HG03095 (cell line): ENCODE data around the gene GLP1R.
"Not testable (repeated sequence)": the region's sequence is repeated elsewhere in the genome, so short reads cannot be mapped to it uniquely, and the experiment has no call there.

Source experiments
- ATAC-seq: cut with Tn5 transposase; IDR thresholded peaks from one replicate; pipeline ENCODE4 v1.9.1; 2021; ENCODE audit warnings: moderate library complexity; ENCODE audit not compliant: unreplicated experiment

The GLP1R gene

DNA sequence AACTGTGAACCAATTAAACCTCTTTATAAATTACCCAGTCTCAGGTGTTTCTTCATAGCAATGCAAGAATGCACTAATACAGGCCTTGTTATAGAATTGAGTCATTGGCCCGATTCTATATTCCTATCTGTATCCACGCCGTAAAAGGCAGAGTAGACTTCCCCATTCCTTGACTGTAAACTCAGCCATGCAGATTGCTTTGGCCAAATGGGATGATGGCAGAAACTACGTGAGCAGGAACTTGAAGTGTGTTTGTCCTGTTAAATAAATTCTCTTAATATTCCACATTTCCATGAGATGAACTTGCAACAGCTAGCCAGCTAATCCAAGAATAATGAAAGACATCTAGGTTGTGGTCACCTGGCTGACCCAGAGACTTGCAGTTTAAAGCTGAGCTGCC, 70.3 kb downstream of the GLP1R start:
- ATAC-seq, result no peak

DNA sequence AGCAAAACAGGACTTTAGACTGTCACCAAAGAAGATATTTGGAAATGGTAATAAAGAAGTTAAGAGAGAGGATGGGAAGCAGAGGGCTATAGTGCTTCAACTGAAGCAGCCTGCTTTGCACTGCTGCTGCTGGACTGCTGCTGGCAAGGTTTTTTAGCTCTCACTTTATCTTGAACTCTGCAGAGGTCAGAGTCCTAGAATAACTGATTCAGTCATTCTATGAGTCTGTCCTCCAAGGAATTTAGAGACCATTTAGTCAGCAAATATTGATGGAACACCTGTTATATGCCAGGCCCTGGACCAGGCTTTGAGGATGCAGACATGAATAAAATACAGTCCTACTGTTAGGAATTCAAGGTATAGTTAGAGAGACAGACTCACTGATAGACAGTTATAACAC, 75.5 kb downstream of the GLP1R start:
- no peak for ATAC-seq

DNA sequence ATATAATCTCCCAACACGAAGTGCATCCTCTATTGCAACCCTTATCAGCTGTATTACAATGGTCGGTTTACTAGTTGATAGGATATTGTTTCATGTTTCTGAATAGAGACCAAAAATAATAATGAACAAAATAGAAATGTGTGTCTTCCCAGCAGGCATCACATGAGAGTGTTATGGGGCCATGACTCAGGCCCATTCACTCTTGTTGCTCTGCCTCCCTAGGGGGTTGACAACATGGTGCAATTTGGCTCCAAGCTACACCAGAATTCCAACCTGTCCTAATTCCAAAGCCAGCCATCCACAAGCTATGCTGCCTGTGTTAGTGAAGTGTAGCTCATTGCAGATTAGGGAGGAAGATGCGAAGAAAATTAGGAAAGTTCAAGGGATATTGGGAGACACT, 79.5 kb downstream of the GLP1R start:
- no peak for ATAC-seq

DNA sequence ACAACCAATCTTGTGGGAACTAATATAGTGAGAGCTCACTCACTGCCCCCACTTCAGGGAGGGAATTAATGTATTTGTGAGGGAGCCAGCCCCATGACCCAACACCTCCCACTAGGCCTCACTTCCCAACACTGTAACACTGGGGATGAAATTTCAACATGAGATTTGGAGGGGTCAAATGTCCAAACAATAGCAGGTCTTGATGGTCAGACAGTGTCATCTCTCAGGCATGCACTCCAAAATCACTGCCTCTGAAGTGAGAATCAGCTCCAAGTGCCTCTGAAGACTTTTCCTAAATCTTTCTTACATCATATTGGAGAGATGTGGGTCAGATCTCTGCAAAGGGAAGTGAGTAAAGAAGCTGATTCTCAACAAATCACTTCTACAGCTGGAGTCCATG, 80.3 kb downstream of the GLP1R start:
- no peak for ATAC-seq

DNA sequence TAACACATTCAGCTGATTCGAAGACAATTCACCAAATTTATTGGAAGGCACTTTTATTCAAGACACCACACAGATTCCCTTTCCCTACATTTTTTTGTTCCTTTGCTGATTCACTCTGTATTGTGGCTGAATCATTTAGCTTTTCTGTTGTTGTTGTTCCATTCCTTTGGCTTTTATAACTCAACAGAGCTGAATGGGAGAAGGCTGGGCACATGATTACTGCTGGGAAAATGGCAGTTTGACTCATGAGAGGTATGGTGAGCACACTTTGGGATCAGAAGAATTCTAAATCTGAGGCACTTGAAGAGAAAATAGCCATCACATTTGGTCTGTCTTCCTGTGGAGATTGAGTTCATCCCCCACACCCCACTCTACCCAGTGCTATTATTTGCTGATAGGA, 82.1 kb downstream of the GLP1R start:
- ATAC-seq, result no peak

DNA sequence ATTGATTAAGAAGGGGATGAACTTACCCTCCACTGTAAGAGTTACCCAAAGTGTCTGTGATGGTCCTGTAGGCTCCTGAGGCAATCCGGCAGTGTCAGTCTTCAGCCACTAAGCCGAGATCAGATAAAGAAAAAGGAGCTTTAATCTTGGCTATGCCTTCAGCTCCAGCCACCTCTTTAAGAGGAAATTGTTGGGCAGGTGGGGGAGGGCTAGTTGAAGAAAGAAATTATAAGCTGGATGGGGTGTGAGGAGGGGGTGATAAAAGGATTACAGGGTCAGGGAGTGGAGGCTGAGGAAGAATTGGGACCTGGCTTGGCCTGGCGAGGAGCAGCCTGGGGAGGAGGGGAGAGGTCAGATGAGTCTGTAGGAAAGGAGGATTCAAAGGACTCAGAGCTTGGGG, 86.2 kb downstream of the GLP1R start:
- ATAC-seq, result not testable (repeated sequence)

DNA sequence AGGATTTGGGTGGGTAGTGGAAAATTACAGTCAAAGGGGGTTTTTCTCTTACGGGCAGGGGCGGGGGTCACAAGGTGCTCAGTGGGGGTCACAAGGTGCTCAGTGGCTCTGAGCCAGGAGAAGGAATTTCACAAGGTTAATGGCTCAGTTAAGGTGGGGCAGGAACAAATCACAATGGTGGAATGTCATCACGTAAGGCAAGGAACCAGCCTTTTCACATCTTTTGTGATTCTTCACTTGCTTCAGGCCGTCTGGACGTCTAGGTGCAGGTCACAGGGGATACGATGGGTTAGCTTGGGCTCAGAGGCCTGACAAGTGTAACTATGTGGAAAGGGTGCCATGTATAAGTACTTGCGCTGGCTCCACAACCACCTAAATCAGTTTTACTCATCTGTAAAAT, 87.6 kb downstream of the GLP1R start:
- not testable (repeated sequence) for ATAC-seq

DNA sequence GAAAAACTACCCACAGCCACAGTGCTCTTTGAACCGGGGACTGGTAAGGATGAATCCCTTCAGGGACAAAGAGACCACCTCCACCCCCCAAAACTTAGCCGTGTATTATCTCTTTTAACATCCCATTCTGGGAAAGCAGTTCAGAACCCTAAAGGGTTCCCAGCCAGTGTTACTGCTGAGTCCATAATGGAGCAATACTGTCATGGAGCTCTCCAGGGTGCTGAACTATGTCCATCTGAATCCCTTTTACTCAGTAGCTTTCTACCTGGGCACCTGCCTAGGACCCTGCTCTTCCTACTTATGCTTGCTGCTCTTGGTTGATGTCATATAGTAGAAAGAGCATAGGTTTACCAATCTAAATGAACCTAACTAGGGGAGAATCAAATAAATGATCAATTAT, 88.7 kb downstream of the GLP1R start:
- ATAC-seq, result no peak
